ENCODE measurements around the gene OPHN1. TPM values are rescaled to one million over a fixed set of nuclear protein-coding genes. Genes with fewer than 3 reads are reported as not detected.
A peak's percentile ranks its signal among the peaks of the same experiment; 100 is the strongest.
"Not testable (repeated sequence)": the region's sequence is repeated elsewhere in the genome, so short reads cannot be mapped to it uniquely, and the experiment has no call there.

Gene OPHN1
- total RNA-seq, 1 donor, result 9.4 TPM

- TF ChIP-seq, protein P1, sequence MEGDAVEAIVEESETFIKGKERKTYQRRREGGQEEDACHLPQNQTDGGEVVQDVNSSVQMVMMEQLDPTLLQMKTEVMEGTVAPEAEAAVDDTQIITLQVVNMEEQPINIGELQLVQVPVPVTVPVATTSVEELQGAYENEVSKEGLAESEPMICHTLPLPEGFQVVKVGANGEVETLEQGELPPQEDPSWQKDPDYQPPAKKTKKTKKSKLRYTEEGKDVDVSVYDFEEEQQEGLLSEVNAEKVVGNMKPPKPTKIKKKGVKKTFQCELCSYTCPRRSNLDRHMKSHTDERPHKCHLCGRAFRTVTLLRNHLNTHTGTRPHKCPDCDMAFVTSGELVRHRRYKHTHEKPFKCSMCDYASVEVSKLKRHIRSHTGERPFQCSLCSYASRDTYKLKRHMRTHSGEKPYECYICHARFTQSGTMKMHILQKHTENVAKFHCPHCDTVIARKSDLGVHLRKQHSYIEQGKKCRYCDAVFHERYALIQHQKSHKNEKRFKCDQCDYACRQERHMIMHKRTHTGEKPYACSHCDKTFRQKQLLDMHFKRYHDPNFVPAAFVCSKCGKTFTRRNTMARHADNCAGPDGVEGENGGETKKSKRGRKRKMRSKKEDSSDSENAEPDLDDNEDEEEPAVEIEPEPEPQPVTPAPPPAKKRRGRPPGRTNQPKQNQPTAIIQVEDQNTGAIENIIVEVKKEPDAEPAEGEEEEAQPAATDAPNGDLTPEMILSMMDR (IDR thresholded peaks at IDR 0.05; ENCODE audit: insufficient read depth, low read length), result no peak
- no peak for DNase-seq (ENCODE audit: low read depth)
- H3K4me3 ChIP-seq (ENCODE audit: low read depth, low read length), result no peak overlapping the region
Observed at GRCh38 chrX:68403038-68403437, 30.3 kb downstream of the OPHN1 start.

DNA sequence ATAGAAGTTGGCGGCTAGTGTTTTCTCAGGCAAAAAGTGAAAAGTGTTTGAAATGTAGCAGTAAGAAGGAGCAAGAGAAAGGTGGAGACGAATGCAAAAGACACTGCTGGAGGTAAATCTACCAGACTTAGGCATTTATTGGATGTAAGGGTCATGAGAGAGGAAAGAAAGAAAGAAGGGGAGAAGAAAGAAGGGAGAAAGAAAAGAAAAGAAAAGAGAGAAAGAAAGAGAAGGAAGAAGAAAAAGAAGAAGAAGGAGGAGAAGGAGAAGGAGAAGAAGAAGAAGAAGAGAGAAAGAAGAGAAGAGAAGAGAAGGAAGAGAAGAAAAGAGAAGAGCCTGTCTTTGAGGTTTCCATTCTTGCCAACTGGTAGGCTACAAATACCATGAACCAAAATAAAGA, 31.2 kb downstream of the OPHN1 start:
- no peak for DNase-seq (ENCODE audit: low read depth)
- H3K4me3 ChIP-seq (ENCODE audit: low read depth, low read length), result no peak overlapping the region
- TF ChIP-seq, protein P1 (IDR thresholded peaks at IDR 0.05; ENCODE audit: insufficient read depth, low read length), result no peak

DNA sequence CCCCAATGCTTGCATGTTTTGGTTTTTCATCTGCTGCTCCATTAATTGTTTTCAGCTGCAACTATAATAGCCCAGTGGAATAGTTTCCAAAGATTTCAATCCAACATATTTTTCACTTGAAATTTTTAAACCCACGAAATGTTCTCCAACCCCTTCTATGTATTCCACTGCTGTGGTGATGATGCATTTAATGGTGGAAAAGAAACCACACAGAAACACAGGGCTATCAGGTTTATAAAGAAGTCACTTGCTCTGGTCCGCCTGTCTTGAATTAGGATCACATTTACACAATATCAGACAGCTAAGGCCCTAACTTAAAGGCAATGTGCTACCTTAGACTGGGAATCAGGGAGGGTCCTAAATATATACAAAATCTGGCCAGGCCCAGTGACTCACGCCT, 35.0 kb downstream of the OPHN1 start:
- TF ChIP-seq, protein P1 (IDR thresholded peaks at IDR 0.05; ENCODE audit: insufficient read depth, low read length), result no peak
- H3K4me3 ChIP-seq (ENCODE audit: low read depth, low read length), result no peak overlapping the region
- no peak for DNase-seq (ENCODE audit: low read depth)

DNA sequence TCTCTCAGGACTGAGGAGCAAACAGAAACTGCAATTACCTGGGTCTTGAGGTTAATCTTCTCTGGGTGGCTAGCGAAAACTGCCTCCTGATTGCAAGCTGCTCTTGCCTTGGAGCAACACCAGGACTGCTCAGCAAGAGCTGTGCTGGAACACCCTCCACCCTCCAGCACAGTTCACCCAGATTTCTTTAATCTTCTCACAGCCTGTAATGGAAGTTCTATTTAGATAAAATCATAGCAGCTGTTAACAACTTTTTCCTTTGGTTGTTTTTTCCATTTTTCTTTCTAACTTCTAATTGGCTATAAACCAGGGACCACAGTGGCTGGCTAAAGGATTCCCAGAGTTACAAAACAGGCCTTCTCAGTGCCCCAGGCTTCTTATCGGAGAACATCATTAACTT, 36.3 kb downstream of the OPHN1 start:
- DNase-seq (ENCODE audit: low read depth), result peak; percentile 57
- no peak overlapping the region for H3K4me3 ChIP-seq (ENCODE audit: low read depth, low read length)
- TF ChIP-seq, protein P1 (IDR thresholded peaks at IDR 0.05; ENCODE audit: insufficient read depth, low read length), result no peak

DNA sequence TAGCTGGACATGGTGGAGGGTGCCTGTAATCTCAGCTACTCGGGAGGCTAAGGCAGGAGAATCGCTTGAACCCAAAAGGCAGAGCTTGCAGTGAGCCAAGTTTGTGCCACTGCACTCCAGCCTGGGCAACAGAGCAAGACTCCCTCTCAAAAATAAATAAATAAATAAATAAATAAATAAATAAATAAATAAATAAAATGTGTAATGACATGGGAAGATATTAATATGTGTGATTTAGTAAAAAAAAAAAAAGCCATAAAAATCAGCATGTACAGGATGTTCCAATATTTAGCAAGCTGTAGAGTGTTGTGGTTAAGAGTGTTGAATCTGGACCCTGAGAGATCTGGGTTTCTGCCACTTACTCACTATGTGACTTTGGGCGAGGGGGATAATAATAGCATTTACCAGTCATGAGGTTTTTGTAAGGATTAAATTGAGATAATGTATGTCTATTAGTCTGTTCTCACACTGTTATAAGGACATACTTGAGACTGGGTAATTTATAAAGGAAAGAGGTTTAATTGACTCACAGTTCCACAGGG, 43.8 kb downstream of the OPHN1 start:
- H3K4me3 ChIP-seq (ENCODE audit: low read depth, low read length); DNase-seq (ENCODE audit: low read depth): not testable (repeated sequence)

DNA sequence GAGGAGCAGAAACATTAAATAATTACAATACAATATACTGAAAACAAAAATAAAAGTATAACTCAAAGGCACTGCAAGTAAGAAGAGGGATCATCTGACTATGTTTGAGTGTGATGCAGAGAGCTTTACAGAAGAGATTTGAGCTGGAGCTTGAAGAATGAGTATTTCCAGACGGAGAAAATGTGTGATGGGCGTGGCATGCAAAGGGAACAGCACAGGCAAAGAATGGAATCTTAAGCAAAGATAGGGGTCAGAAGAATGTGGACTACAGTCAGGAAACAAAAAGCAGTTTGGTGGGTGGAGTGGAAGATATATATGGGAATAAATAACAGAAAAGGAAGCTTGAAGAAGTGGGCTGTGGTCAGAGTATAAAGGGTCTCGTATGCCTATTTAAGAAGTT, 45.5 kb downstream of the OPHN1 start:
- no peak overlapping the region for H3K4me3 ChIP-seq (ENCODE audit: low read depth, low read length)
- TF ChIP-seq, protein P1 (IDR thresholded peaks at IDR 0.05; ENCODE audit: insufficient read depth, low read length), result no peak
- DNase-seq (ENCODE audit: low read depth), result peak; percentile 49

GRCh38 chrX:68383540-68383939, 49.8 kb downstream of the OPHN1 start:
- no peak overlapping the region for H3K4me3 ChIP-seq (ENCODE audit: low read depth, low read length)
- TF ChIP-seq, protein P1 (IDR thresholded peaks at IDR 0.05; ENCODE audit: insufficient read depth, low read length), result no peak
- DNase-seq (ENCODE audit: low read depth), result no peak

- DNase-seq (ENCODE audit: low read depth); H3K4me3 ChIP-seq (ENCODE audit: low read depth, low read length): not testable (repeated sequence)
Observed at GRCh38 chrX:68377579-68377978, 55.7 kb downstream of the OPHN1 start.
